Measurements from ENCODE around the gene NDUFAF3. TPM values are rescaled to one million over a fixed set of nuclear protein-coding genes. Genes with fewer than 3 reads are reported as not detected.

The NDUFAF3 gene
- total and polyA plus RNA-seq, 2 donors (not counting 1 experiment from before 2014, with no cell fraction given): 61.0 to 67.5 TPM

- no peak overlapping the region for H3K27ac Mint-ChIP-seq
- H3K4me3 ChIP-seq (ENCODE audit: control extremely low read depth in 1 of 5, extremely low read depth in 1 of 5, insufficient read depth in 1 of 5, low read depth in 2 of 5, low read length in 4 of 5): no peak overlapping the region
- H3K79me2 ChIP-seq (ENCODE audit: control insufficient read depth, insufficient read depth, low read length): peaks cover 44% of the 10 kb centered on the region
- no peaks in the 10 kb centered on the region for H4K20me1 ChIP-seq (ENCODE audit: control insufficient read depth, insufficient read depth, low read length, poor library complexity, severe bottlenecking)
- DNase-seq: no peak
- no peak overlapping the region for H2AFZ ChIP-seq (ENCODE audit: insufficient read depth, low read depth, low read length, poor library complexity, severe bottlenecking)
- H3K9me3 Mint-ChIP-seq (ENCODE audit: insufficient read depth): no peaks in the 10 kb centered on the region
- peak overlapping the region; percentile 98 for H3K4me3 Mint-ChIP-seq
- ATAC-seq (ENCODE audit: low read depth): no peak
- ChIA-PET POLR2A (interaction anchor here (0.6 to 1.1 kb wide), 2 partner anchors 8 to 206 kb away, joined by 4 to 8 read pairs; no protein-coding TSS in a partner anchor), CTCF (interaction anchor here (0.6 to 4.3 kb wide), 3 partner anchors 35 to 40 kb away, joined by 3 to 41 read pairs (median 21); partner anchors contain the start of gene P4HTM)
- no peaks in the 10 kb centered on the region for H3K9me3 ChIP-seq (ENCODE audit: control extremely low read depth in 1 of 3, control insufficient read depth in 2 of 3, insufficient read depth in 1 of 3, low read length in 2 of 3)
- WGBS (ENCODE audit: insufficient coverage): 99% methylated on average over 7 of the region's 9 CpGs
- intact Hi-C loops (cut with micrococcal nuclease): loop anchor here (5.0 to 10.0 kb wide), 3 partner anchors 313 to 785 kb away; partner anchors contain the start of genes IP6K2, USP4 and ZNF589
- peaks cover 20 to 47% of the 10 kb centered on the region in 2 donors for H3K4me1 ChIP-seq (ENCODE audit: control insufficient read depth in 2 of 2, insufficient read depth in 2 of 2, low read length in 2 of 2)
- H3K9ac ChIP-seq (ENCODE audit: low read length): no peak overlapping the region
- no peaks in the 10 kb centered on the region for H3K27me3 ChIP-seq (replicated peaks in 1 of 4; ENCODE audit: control extremely low read depth in 1 of 4, control insufficient read depth in 3 of 4, insufficient read depth in 4 of 4, low read length in 3 of 4)
- no peak overlapping the region for H3K4me2 ChIP-seq (replicated peaks; ENCODE audit: low read depth, low read length, poor library complexity, severe bottlenecking)
- H3K4me1 Mint-ChIP-seq: peaks cover 55% of the 10 kb centered on the region
- H3K36me3 ChIP-seq (replicated peaks in 1 of 2; ENCODE audit: control extremely low read depth in 1 of 2, control insufficient read depth in 1 of 2, extremely low read depth in 1 of 2, insufficient read depth in 2 of 2, low read length in 1 of 2): peaks cover 8 to 61% of the 10 kb centered on the region in 2 experiments
- TF ChIP-seq CTCF (IDR thresholded peaks at IDR 0.05) (no peak), EZH2 (IDR thresholded peaks at IDR 0.05; ENCODE audit: borderline replicate concordance, insufficient read depth, low read depth, low read length, poor library complexity, severe bottlenecking) (no peak)
- no peaks in the 10 kb centered on the region for H3K27me3 Mint-ChIP-seq
- peak overlapping the region in 1 of 2 donors; percentile 92 for H3K27ac ChIP-seq (ENCODE audit: low read length in 2 of 2)
These were observed 5.7 kb downstream of the NDUFAF3 start for GRCh38 chr3:49027634-49028033.

- Histone ChIP-seq H3K4me2 (replicated peaks; ENCODE audit: low read depth, low read length, poor library complexity, severe bottlenecking) (peak overlapping the region; percentile 92), H2AFZ (ENCODE audit: insufficient read depth, low read depth, low read length, poor library complexity, severe bottlenecking) (no peak overlapping the region), H3K4me3 (ENCODE audit: control extremely low read depth in 1 of 5, extremely low read depth in 1 of 5, insufficient read depth in 1 of 5, low read depth in 2 of 5, low read length in 4 of 5) (peak overlapping the region in 4 of 5 experiments; percentile 72 to 93 (median 76)), H3K27me3 (replicated peaks in 1 of 4; ENCODE audit: control extremely low read depth in 1 of 4, control insufficient read depth in 3 of 4, insufficient read depth in 4 of 4, low read length in 3 of 4) (no peaks in the 10 kb centered on the region), H3K9ac (ENCODE audit: low read length) (peak overlapping the region; percentile 81), H3K27ac (ENCODE audit: low read length in 2 of 2) (peak overlapping the region; percentile 86 to 92), H3K36me3 (replicated peaks in 1 of 2; ENCODE audit: control extremely low read depth in 1 of 2, control insufficient read depth in 1 of 2, extremely low read depth in 1 of 2, insufficient read depth in 2 of 2, low read length in 1 of 2) (peaks cover 12 to 64% of the 10 kb centered on the region in 2 experiments), H3K9me3 (ENCODE audit: control extremely low read depth in 1 of 3, control insufficient read depth in 2 of 3, insufficient read depth in 1 of 3, low read length in 2 of 3) (no peaks in the 10 kb centered on the region), H4K20me1 (ENCODE audit: control insufficient read depth, insufficient read depth, low read length, poor library complexity, severe bottlenecking) (no peaks in the 10 kb centered on the region), H3K4me1 (ENCODE audit: control insufficient read depth in 2 of 2, insufficient read depth in 2 of 2, low read length in 2 of 2) (peaks cover 14 to 40% of the 10 kb centered on the region in 2 donors), H3K79me2 (ENCODE audit: control insufficient read depth, insufficient read depth, low read length) (peaks cover 40% of the 10 kb centered on the region)
- WGBS (ENCODE audit: insufficient coverage): 67% methylated on average over 1 of the region's 4 CpGs
- Mint-ChIP-seq H3K9me3 (ENCODE audit: insufficient read depth) (no peaks in the 10 kb centered on the region), H3K4me3 (peak overlapping the region; percentile 98), H3K27ac (peak overlapping the region; percentile 98), H3K27me3 (no peaks in the 10 kb centered on the region), H3K4me1 (peaks cover 49% of the 10 kb centered on the region)
- TF ChIP-seq EZH2 (IDR thresholded peaks at IDR 0.05; ENCODE audit: borderline replicate concordance, insufficient read depth, low read depth, low read length, poor library complexity, severe bottlenecking) (no peak), CTCF (IDR thresholded peaks at IDR 0.05) (no peak)
- ChIA-PET POLR2A (interaction anchor here (0.5 to 1.8 kb wide), 5 partner anchors 8 to 415 kb away, joined by 4 to 20 read pairs (median 8); partner anchors contain the start of genes QRICH1 and WDR6), CTCF (interaction anchor here (0.6 to 2.3 kb wide), 4 partner anchors 16 to 40 kb away, joined by 3 to 41 read pairs (median 10); partner anchors contain the start of genes P4HTM and WDR6)
- DNase-seq: peak; percentile 23
- ATAC-seq (ENCODE audit: low read depth): no peak
- intact Hi-C loops (cut with micrococcal nuclease): loop anchor here (5.0 to 10.0 kb wide), 3 partner anchors 313 to 786 kb away; partner anchors contain the start of genes IP6K2, USP4 and ZNF589
These were observed 6.4 kb downstream of the NDUFAF3 start for GRCh38 chr3:49028298-49028672.
